Measurements from ENCODE around the gene MSI2. TPM values are rescaled to one million over a fixed set of nuclear protein-coding genes. Genes with fewer than 3 reads are reported as not detected.

The MSI2 gene
- total RNA-seq, 4 donors from 2014 or later, result 9.9 to 18.5 (median 13.8) TPM

DNA sequence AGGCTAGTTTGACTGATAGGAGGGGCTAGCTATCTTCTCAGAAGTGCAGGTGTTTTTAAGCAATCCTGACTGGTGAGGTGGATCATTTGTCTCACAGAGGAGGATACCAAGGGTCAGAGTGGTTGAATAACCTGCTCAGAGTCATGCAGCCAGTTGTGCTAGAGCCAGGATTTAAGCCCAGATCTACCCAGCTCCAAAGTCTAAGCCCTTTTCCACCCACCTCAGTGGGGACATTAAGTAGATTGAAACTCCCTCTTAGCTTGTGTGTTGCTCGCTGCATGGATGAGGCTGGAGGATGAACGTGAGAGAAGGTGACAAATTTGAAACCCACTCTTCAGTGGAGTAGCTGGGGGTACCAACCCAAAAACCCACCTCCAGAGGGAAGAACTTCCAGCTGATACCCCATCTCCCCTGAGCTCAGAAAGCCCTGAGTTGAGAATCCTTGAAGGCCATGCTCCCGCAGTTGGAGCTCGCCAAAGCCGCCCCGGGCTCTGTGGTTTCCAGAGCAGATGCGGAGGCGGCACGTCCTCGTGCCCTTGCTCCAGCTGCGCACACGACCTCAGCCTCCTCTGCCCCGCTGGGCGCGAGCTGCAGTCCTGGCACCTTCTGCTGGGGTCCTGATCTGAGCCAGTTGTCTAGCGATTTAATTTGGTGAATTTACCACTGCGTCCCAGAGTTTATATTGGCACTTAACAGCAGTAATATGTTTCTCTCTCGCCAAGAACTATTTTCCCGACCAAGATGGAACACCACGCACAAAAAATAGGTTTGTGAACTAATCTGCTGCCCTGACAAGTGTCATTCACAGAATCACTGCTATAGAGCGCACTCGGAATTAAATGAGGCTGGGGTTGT lies 329.2 kb downstream of the MSI2 start:
- 70 to 85% methylated on average over 22 of the region's 22 CpGs for WGBS, 2 donors
- TF ChIP-seq CTCF (IDR thresholded peaks at IDR 0.05), result no peak
- no peak for TF ChIP-seq POLR2A (IDR thresholded peaks at IDR 0.05)

GRCh38 chr17:57586196-57586740 lies 329.9 kb downstream of the MSI2 start:
- WGBS, 2 donors, result 66 to 71% methylated on average over 5 of the region's 5 CpGs
- DNase-seq (ENCODE audit: low spot score in 2 of 2), result no peak
- TF ChIP-seq CTCF (IDR thresholded peaks at IDR 0.05) (no peak), POLR2A (IDR thresholded peaks at IDR 0.05) (no peak)
- H3K4me3 ChIP-seq (ENCODE audit: low read depth, poor library complexity, severe bottlenecking), result no peak overlapping the region
- intact Hi-C loops (cut with DNase I; ENCODE audit: low total_unique reads), result no loop called here

More for the DNA sequence above, 329.2 kb downstream of the MSI2 start:
- intact Hi-C loops (cut with DNase I; ENCODE audit: low total_unique reads), result no loop called here
- no peak overlapping the region for H3K4me3 ChIP-seq (ENCODE audit: low read depth, poor library complexity, severe bottlenecking)
- no peak for DNase-seq (ENCODE audit: low spot score in 2 of 2)

DNA sequence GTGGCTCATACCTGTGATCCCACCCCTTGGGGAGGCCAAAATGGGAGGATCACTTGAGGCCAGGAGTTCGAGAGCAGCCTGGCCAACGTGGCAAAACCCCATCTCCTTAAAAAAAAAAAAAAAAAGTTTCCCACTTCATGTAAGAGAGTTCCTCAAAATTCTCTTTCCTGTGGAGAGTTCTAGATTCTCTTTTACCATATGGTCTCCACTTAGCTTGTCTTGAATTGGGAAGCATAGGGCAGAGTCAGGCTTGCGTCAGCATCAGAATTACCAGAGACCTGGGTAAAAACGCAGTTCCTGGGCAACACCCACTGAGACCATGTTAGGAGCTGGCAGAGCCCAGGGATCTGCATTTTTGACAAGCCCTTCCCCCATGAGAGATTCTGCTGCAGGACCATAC lies 330.4 kb downstream of the MSI2 start:
- 78 to 84% methylated on average over 4 of the region's 4 CpGs for WGBS, 2 donors
- intact Hi-C loops (cut with DNase I; ENCODE audit: low total_unique reads), result no loop called here
- DNase-seq (ENCODE audit: low spot score in 2 of 2), result no peak
- TF ChIP-seq CTCF (IDR thresholded peaks at IDR 0.05), result no peak
- no peak for TF ChIP-seq POLR2A (IDR thresholded peaks at IDR 0.05)
- no peak overlapping the region for H3K4me3 ChIP-seq (ENCODE audit: low read depth, poor library complexity, severe bottlenecking)

DNA sequence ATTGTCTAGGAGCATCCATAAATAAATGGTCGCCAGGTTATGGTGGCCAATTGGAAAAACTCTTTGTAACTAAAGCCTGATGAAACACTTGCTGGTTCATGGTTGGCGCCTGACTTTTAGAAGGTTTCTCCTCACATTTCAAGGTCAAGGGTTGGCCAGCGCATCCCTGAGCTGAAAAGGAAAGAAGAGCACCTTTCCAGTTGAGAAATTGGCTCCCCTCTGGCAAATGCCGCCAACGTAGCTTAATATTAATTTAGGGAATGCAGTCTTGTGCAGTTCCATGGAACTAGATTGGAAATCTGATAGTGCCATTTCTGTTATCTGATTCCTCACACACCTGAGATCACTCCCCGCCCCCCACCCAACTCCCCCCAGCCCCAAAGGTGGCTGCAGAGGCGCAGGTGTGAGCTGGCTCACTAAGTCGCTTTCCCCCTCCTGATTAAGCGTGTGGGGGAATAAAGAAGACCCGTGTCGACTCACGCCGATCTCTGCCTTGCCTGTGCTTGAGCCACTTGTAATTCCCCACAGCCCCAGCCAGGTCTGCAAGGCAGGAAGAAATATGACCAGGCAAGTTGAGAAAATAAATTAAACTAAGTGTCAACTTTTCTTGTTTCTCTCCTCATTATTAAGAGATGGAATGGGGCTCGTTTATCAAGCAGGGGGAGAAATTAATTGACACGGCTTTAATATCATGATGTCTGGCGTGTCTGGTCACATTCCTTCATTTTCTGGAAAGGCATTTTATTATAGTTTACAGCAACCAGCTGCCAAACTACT lies 331.1 kb downstream of the MSI2 start:
- TF ChIP-seq POLR2A (IDR thresholded peaks at IDR 0.05), result no peak
- TF ChIP-seq CTCF (IDR thresholded peaks at IDR 0.05), result no peak
- no peak for DNase-seq (ENCODE audit: low spot score in 2 of 2)
- intact Hi-C loops (cut with DNase I; ENCODE audit: low total_unique reads), result no loop called here
- H3K4me3 ChIP-seq (ENCODE audit: low read depth, poor library complexity, severe bottlenecking), result no peak overlapping the region
- WGBS, 2 donors, result 54 to 70% methylated on average over 16 of the region's 16 CpGs

DNA sequence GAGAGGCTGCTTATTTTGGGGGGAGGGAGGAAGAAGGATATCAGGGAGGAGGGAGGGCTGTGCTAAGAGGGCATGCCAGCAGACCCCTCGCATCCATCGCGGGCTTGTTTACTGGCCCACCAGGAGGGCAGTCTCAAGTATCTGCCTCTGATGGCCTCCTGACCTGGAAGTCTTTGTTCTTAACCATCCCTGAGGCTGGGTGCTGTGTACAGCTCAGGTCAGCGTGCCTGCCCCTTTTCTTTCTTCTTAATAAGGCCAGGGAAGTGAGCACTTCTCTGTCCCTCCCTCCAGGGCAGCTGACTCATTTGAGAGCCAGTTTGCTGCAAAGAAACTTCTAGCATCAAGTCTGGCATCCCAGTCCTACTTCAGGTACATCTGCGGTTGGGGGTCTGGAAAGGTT lies 331.8 kb downstream of the MSI2 start:
- no peak overlapping the region for H3K4me3 ChIP-seq (ENCODE audit: low read depth, poor library complexity, severe bottlenecking)
- intact Hi-C loops (cut with DNase I; ENCODE audit: low total_unique reads), result no loop called here
- TF ChIP-seq CTCF (IDR thresholded peaks at IDR 0.05) (no peak), POLR2A (IDR thresholded peaks at IDR 0.05) (no peak)
- no peak for DNase-seq (ENCODE audit: low spot score in 2 of 2)
- 70 to 78% methylated on average over 5 of the region's 5 CpGs for WGBS, 2 donors
